HuH-7.5 (cell line): ENCODE measurements around the gene MFSD11.
"Not testable (repeated sequence)": the region's sequence is repeated elsewhere in the genome, so short reads cannot be mapped to it uniquely, and the experiment has no call there.

Experiments used
- DNase-seq: peaks from one replicate; pipeline ENCODE4 v3.0.0; 2011; ENCODE audit warnings: low spot score

MFSD11 gene

DNA sequence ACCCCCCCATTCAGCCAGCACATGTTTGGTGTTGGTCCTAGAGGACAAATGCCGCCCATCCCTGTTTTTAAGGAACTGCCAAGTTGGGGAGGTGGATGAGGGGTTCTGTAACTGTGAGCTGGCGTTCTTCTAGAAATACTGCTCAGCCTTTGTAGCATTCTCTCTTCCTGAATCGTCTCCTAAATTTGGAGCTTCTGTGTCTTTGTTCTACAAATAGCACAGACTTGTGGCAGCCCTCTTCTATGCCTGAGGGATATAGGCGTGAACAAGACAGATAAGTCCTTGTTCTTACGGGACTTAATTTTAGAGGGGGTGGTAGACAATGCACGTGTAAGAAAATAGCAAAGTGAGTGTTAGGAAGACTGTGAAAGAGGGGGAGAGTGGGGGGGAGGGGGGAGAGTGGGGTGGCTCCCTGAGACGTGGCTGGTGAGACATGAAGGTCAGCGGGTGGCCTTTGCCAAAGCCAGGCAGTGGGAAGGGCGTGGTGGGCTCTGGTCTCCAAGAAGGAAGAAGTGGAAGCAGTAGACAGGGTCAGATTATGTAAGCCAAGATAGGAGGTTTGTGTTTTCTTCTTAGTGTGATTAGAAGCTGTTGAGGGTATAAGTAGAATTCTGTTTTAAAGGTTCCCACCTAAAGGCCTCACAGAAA, 9.9 kb downstream of the MFSD11 start:
- DNase-seq: no peak

GRCh38 chr17:76748657-76749056, 10.7 kb downstream of the MFSD11 start:
- no peak for DNase-seq

DNA sequence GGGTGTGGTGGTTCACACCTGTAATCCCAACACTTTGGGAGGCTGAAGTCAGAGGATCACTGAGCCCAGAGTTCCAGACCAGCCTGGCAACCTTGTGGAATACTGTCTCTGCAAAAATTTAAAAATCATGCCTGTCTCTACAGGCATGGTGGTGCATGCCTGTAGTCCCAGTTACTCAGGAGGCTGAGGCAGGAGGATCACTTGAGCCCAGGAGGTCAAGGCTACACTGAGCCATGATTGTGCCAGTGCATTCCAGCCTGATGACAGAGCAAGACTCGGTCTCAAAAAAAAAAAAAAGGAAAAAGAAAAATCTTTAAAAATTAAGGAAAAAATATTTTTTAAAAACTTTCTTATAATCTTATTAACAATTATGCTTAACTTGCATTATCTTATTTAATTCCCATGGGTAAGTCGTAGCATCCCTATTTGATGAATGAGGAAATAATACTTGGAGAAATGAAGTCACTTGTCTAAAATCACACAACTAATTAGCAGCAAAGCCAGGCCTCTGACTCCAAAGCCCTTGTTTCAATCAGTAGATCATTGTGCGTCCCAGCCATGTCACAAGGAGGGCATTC, 13.6 kb downstream of the MFSD11 start:
- DNase-seq: no peak

DNA sequence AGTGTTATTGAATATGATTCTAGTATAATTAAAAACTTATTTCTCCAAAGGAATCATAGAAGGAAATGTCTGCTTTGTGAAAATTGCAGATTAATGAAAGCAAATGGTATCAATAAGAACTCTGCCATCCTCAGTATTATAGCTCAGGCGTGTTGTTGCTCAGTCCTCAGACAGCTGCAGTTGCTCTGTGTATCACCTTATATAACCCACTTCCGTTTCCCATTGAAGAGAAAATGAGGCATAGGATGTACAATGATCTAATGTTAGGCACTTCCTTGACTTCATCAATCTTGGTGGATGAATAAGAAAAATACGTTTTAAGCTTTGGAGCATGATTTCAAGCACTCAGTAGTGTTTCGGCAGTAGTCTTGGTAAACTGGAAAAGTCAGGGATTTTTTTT, 14.1 kb downstream of the MFSD11 start:
- no peak for DNase-seq

GRCh38 chr17:76753061-76753961, 15.4 kb downstream of the MFSD11 start:
- DNase-seq: no peak

DNA sequence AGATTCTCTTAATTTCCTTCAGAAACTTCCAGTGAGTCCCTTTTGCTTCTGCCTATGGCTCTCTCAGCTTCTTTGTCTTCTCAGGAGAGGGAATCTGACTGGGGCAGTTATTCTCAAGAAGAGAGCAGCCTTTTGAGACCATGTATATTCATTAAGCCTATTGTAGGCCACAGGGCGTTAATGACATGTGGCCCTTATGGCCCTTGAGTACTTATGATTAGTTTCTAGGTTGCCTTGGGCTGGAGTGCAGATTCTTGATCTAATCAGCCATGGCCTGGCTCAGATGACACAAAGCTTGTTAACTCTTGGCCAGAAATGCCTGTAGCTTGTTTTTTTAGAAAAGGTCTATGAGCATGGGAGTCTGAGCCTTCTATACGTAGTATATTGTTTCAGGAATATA, 17.4 kb downstream of the MFSD11 start:
- no peak for DNase-seq

- no peak for DNase-seq
Observed at GRCh38 chr17:76757256-76757655, 19.3 kb downstream of the MFSD11 start.

- DNase-seq: no peak
Observed at GRCh38 chr17:76758570-76758969, 20.7 kb downstream of the MFSD11 start.

DNA sequence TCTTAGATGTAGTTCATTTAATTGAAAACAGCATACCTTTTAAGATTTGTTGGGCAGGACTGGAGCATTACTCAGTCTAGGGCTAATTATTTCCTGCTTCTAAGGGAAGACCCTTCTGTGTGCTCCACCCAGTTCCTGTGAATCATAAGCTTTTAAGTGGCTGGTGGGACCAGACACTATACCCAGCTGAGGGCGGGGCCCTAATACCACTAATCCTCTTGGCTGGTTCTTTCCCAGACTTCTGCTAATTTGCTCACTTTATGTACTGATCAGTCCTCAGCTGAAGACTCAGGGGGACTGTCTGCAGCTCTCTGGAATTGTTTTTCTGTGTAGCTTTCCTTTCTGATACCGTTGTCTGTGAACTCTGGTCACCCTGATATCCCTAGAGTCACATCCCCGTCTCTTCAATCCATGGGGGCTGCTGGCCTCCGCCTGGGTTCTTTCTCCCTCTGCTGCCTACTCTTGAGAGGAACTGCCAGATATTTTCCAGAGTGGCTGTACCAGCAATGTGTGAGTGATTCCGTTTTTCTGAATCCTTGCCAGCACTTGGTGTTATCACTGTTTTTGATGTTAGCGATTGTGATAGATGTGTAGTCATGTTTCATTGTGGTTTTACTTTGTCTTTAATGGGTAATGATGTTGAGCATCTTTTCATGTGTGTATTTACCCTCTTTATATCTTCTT, 35.1 kb downstream of the MFSD11 start:
- DNase-seq: no peak

DNA sequence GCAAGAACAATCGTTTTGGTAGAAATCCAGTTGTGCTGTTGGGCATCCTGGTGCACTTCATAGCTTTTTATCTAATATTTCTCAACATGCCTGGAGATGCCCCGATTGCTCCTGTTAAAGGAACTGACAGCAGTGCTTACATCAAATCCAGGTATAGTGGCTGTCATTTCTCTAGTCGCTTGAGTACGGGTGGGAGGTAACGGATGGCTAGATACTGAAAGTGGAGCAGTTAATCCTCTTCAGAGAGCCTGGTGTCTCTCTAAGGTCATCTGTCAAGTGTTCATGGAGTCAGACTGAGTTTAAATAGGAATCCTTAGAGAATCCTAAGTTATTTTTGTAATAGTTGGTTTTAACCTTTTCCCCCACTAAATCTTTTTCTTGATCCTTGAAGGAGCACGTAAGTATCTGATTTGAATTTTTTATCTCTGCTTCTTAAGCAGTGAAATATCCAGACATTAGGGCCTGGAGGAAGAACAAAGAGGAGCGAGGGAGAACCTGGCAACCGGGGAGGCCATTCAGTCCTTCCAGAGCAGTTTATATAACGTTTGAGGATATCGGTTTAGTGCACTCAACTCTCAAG, 37.2 kb downstream of the MFSD11 start:
- DNase-seq: no peak

DNA sequence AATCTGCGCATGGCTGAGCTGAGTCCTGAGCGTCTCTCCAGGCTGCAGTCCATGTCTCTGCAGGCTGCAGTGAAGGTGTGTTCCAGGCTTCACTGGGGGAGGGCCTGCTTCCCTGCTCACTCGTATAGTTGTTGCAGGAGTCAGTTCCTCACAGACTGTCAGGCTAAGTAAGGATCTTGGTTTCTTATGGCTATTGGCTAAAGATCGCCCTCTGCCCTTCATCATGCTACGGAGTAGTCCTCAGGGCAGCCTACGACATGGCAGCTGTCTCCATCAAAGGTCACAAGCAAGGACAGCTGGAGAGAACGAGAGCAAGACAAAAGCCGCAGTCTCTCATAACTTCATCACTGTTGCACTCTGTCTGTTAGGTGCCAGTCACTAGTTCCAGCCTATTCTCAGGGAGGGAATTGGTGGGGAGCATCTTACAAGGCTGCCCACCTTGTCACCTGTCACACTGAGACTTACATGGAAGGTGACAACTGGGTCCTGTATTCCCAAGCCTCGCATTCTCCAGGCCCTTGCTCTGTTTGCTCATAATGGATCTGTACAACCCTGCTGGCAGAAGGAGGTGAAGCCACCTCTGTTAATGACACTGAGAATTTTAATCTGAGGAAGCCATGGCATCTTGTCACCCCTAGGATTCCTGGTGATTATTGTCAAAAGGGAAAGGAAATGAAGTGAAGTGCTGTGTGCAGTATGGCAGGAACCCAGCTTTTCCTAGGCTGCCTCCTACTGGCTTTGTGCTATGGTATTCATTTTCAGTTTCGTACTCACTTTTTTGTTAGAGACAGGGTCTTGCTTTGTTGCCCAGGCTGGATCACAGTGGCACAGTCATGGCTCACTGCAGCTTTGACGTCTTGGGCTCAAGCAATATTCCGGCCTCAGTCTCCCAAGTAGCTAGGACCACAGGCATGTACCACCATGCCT, 43.4 kb downstream of the MFSD11 start:
- no peak for DNase-seq

DNA sequence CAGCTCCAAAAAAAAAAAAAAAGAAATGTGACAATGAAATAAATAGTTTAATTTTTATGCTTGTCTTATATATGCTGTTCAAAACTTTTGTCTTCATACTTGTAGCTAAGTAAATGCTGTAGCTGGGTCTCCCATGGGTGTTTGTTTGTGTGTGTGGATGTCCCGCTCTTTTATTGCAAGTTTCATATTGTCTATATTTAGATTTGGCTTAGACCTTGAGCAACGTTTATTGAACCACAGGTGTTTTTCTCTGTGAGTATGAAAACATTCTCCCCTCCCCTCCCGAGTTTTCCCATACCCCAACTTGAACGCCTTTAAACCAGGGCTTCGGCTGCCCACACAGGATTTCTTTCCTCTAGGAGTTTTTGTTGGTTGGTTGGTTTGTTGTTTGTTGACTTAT, 45.2 kb downstream of the MFSD11 start:
- no peak for DNase-seq

DNA sequence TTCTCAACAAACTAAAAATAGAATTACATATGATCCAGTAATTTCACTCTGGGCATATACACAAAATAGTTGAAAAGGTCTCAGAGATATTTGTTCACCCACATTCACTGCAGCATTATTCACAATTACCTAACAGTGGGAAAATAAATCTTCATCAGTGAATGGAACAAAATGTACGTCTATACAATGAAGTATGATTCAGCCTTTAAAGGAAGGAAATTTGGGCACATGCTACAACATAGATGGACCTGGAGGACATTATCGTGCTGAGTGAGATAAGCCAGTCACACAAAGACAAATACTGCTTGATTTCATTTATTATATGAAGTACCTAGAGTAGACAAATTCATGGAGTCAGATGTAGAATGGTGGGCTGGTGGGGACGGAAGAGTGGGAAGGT, 47.0 kb downstream of the MFSD11 start:
- no peak for DNase-seq

DNA sequence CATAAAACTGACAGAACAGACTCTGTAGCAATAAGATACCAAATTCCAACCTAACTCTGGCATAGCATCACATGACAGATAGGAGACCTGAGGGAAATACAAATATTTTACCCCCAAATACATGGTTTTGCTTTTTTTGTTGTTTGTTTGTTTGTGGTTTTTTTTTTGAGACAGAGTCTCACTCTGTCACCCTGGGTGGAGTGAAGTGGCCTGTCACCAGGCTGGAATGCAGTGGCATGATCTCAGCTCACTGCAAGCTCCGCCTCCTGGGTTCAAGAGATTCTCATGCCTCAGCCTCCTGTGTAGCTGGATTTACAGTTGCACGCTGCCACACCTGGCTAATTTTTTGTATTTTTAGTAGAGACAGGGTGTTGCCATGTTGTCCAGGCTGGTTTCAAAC, 49.9 kb downstream of the MFSD11 start:
- DNase-seq: not testable (repeated sequence)

DNA sequence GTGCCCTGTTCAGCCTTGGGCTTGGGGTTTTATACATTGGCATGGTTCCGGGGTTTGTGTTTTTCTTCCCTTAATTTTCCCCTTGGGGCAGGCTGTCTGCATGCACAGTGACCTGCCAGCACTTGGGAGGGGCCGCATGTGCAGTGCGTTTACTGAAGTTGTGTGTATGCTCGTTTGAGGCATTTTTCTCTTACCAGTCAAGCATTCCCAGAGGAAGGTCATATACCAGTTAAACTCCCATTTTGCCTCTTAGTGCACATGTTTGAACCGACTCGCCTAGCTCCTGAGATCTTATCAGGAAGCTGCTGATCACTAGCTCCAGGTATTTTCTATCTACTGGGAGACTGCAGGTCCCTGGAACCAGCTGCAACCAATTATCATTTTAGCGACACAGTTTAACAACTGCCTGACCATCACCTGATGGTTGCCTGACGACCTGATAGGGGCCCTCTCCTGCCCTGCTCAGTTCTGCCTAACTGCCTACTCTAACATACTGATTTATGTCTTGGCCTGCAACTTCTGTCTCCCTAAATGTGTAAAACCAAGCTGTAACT, 51.4 kb downstream of the MFSD11 start:
- DNase-seq: no peak

DNA sequence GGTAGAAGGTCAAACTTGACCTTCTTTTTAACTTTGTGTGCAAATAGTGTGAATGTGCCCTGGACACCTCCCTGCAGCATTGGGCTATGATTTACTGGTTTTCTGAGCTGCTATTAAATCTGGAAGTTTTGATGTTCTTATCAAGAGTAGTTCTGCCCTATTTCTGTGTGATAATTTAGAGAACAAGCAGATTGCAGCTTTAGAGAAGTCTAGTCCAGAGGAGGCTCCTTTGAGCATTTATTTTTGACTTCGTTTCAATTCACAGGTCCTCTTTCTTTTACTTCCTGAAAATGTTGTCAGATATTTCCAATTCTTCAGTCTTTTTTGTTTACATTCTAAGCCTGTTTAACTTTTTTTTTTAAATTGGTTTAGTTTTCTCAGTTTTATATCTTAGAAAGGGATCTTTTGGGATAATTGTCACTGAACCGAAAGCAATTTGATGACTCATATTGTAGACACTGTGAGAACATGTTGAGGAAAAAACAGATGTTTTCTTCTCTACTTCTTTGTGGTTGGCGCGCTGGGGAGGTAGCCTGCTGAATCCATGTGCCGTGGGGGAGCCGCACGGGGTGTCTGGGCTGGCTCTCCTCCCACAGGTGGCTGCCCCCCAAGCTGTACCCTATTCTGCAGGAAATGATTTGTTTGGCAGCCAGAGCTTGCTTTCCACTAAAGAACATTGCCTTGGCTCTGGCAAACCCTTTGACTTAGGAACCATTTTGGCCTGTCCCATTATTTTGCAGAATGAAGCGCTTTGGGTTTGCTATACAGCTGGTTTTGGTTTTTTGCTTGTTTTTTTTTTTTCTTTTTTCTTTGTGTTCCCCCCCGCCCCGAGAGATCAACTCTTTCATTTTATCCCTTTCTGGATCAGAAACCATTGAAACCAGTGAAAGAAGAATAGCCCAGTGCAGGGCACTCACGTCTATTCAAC, 53.4 kb downstream of the MFSD11 start:
- no peak for DNase-seq

GRCh38 chr17:76792348-76792747, 54.4 kb downstream of the MFSD11 start:
- DNase-seq: no peak

GRCh38 chr17:76793775-76794174, 55.9 kb downstream of the MFSD11 start:
- DNase-seq: peak; percentile 28

DNA sequence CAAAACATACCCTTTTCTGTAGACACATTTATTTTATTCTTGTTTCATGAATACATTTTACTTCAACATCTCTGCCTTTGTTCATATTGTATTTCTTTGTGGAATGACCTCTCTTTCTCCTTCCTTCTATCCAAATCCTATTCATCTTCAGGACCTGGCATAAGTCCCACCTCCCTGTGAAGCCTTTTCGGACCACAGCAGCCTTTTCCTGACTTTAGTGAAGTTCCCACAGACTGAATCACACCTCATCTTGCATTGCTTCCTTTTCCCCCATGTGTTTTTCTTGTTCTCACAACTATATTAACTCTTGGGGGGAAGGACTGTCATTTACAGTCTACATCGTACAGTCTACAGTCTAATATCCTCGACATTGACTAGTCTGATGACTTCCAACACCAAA, 58.2 kb downstream of the MFSD11 start:
- no peak for DNase-seq
